Keratinocyte (primary cell): ENCODE data around the gene SPRED3. TPM values are rescaled to one million over a fixed set of nuclear protein-coding genes. Genes with fewer than 3 reads are reported as not detected.

Experiments used
- DNase-seq: peaks from one replicate; pipeline ENCODE4 v3.0.0-alpha.2; 2011; ENCODE audit warnings: low read depth, missing footprints, low spot score
- FAIRE-seq: peaks from 2 replicates; lab custom pipeline; 2011; peaks lifted over from hg19 to GRCh38; lab: Jason Lieb, UNC
- H2AFZ ChIP-seq: 2 replicates; pipeline ENCODE4 v1.6.0; 2012; ENCODE audit warnings: low read length, control low read depth, inconsistent platforms; ENCODE audit not compliant: control insufficient read depth
- H3K27ac ChIP-seq: 2 replicates; pipeline ENCODE4 v1.5.1; 2011; ENCODE audit warnings: low read length; ENCODE audit not compliant: control insufficient read depth, insufficient read depth
- H3K27me3 ChIP-seq: 3 replicates; pipeline ENCODE4 v1.6.0; 2011; ENCODE audit warnings: low read length; ENCODE audit not compliant: control insufficient read depth, insufficient read depth; ENCODE audit errors: extremely low read depth
- H3K36me3 ChIP-seq, 2 experiments: 2 replicates in 1 of 2; 3 replicates in 1 of 2; pipeline ENCODE4 v1.5.1; 2011; ENCODE audit warnings: low read length in 2 of 2, mild to moderate bottlenecking in 1 of 2; ENCODE audit not compliant: control insufficient read depth in 2 of 2, insufficient read depth in 2 of 2; ENCODE audit errors: extremely low read depth in 1 of 2
- H3K4me1 ChIP-seq: 3 replicates; pipeline ENCODE4 v1.5.1; 2011; ENCODE audit warnings: low read length; ENCODE audit not compliant: control insufficient read depth, insufficient read depth; ENCODE audit errors: extremely low read depth
- H3K4me2 ChIP-seq: 3 replicates; pipeline ENCODE4 v1.6.0; 2011; ENCODE audit warnings: low read depth, low read length; ENCODE audit not compliant: control insufficient read depth, insufficient read depth; ENCODE audit errors: extremely low read depth
- H3K4me3 ChIP-seq, 3 experiments: fragments of 200-600 bp in 1 of 3; sonication (generic) in 1 of 3; 2 replicates in 2 of 3; 3 replicates in 1 of 3; pipeline ENCODE4 v1.5.1; 2011 to 2016; ENCODE audit warnings: low read length in 3 of 3, mild to moderate bottlenecking in 3 of 3, control low read depth in 2 of 3, inconsistent platforms in 1 of 3, low read depth in 1 of 3, mixed read lengths in 1 of 3, mixed run types in 1 of 3, moderate library complexity in 1 of 3; ENCODE audit not compliant: control insufficient read depth in 2 of 3, insufficient read depth in 2 of 3; ENCODE audit errors: extremely low read depth in 1 of 3
- H3K79me2 ChIP-seq: 2 replicates; pipeline ENCODE4 v1.6.0; 2012; ENCODE audit warnings: low read length; ENCODE audit not compliant: control insufficient read depth, insufficient read depth
- H3K9ac ChIP-seq: 3 replicates; pipeline ENCODE4 v1.6.0; 2011; ENCODE audit warnings: low read length; ENCODE audit not compliant: control insufficient read depth, insufficient read depth; ENCODE audit errors: extremely low read depth
- H3K9me1 ChIP-seq: 3 replicates; pipeline ENCODE4 v1.6.0; 2011; ENCODE audit warnings: low read length; ENCODE audit not compliant: control insufficient read depth, insufficient read depth; ENCODE audit errors: extremely low read depth
- H3K9me3 ChIP-seq: 2 replicates; pipeline ENCODE4 v1.5.1; 2012; ENCODE audit warnings: low read depth, low read length; ENCODE audit not compliant: control insufficient read depth
- H4K20me1 ChIP-seq: 3 replicates; pipeline ENCODE4 v1.6.0; 2011; ENCODE audit warnings: low read length; ENCODE audit not compliant: control insufficient read depth, insufficient read depth; ENCODE audit errors: extremely low read depth
- CTCF ChIP-seq, 3 experiments: IDR thresholded peaks in 1 of 3; conservative IDR thresholded peaks in 1 of 3; optimal IDR thresholded peaks in 1 of 3; 2 replicates in 2 of 3; 3 replicates in 1 of 3; pipeline versions ENCODE3 to v1.5.1; 2011; ENCODE audit warnings: low read length in 3 of 3, mild to moderate bottlenecking in 3 of 3, moderate library complexity in 2 of 3, control low read depth in 1 of 3, inconsistent platforms in 1 of 3; ENCODE audit not compliant: insufficient read depth in 2 of 3; ENCODE audit errors: extremely low read depth in 1 of 3
- EZH2 ChIP-seq: IDR thresholded peaks from one replicate; pipeline ENCODE4 v1.6.1; 2012; ENCODE audit warnings: inconsistent platforms, mild to moderate bottlenecking, low read length, moderate library complexity
- dilution Hi-C: fragments of 300-500 bp; cut with MboI; formaldehyde crosslinking; loops from one replicate; pipeline ENCODE4 v1.7.0; 2020; ENCODE audit warnings: low sequenced_read_pairs; ENCODE audit not compliant: extremely low pct_ligation_motif_present
- polyA plus RNA-seq, 5 experiments: library from polyadenylated mRNA; depleted of rRNA in 3 of 5; stranded (reverse) in 3 of 5; stranded (forward) in 1 of 5; unstranded in 1 of 5; fragments of >200 nt; gene quantifications; 1 replicate in 1 of 5; 2 replicates in 3 of 5; 3 replicates in 1 of 5; pipeline versions ENCODE4 v1.2.1 to v1.2.3, GENCODE V29; 2011 to 2012; ENCODE audit warnings: missing spikeins in 2 of 5, low read depth in 1 of 5, low replicate concordance in 1 of 5

The SPRED3 gene
- polyA plus RNA-seq, 1 donor (not counting 4 experiments of a cell fraction or from before 2014, with no cell fraction given): 2.6 TPM

- Histone ChIP-seq H2AFZ (no peak overlapping the region), H3K27me3 (no peaks in the 10 kb centered on the region), H3K4me1 (peaks cover 4% of the 10 kb centered on the region), H3K79me2 (no peaks in the 10 kb centered on the region), H3K9me3 (no peaks in the 10 kb centered on the region), H3K9ac (no peak overlapping the region), H3K9me1 (no peaks in the 10 kb centered on the region), H3K4me2 (no peak overlapping the region), H3K36me3 (peaks cover 0 to 5% of the 10 kb centered on the region in 2 experiments), H3K27ac (no peak overlapping the region), H4K20me1 (no peaks in the 10 kb centered on the region), H3K4me3 (no peak overlapping the region)
- dilution Hi-C loops: no loop called here
- DNase-seq (no peak), FAIRE-seq (no peak)
- no peak for TF ChIP-seq EZH2
- no peak for TF ChIP-seq CTCF (optimal IDR thresholded peaks at IDR 0.05 in 1 of 3, IDR thresholded peaks at IDR 0.05 in 1 of 3, conservative IDR thresholded peaks at IDR 0.05 in 1 of 3; ENCODE audit: extremely low read depth in 1 of 3, insufficient read depth in 2 of 3, low read length in 3 of 3)
Observed at GRCh38 chr19:38399081-38399480, 10.6 kb downstream of the SPRED3 start.

GRCh38 chr19:38399537-38399936, 11.0 kb downstream of the SPRED3 start:
- H3K36me3 ChIP-seq: peaks cover 0 to 2% of the 10 kb centered on the region in 2 experiments
- no peak overlapping the region for H3K27ac ChIP-seq
- H3K4me1 ChIP-seq: peaks cover 4% of the 10 kb centered on the region
- FAIRE-seq: no peak
- H3K9me3 ChIP-seq: no peaks in the 10 kb centered on the region
- H3K9me1 ChIP-seq: no peaks in the 10 kb centered on the region
- H2AFZ ChIP-seq: no peak overlapping the region
- H3K9ac ChIP-seq: no peak overlapping the region
- dilution Hi-C loops: no loop called here
- H3K4me2 ChIP-seq: no peak overlapping the region
- no peaks in the 10 kb centered on the region for H3K79me2 ChIP-seq
- H3K4me3 ChIP-seq: no peak overlapping the region
- TF ChIP-seq EZH2 (no peak), CTCF (optimal IDR thresholded peaks at IDR 0.05 in 1 of 3, IDR thresholded peaks at IDR 0.05 in 1 of 3, conservative IDR thresholded peaks at IDR 0.05 in 1 of 3; ENCODE audit: extremely low read depth in 1 of 3, insufficient read depth in 2 of 3, low read length in 3 of 3) (no peak)
- H3K27me3 ChIP-seq: no peaks in the 10 kb centered on the region
- DNase-seq: no peak
- no peaks in the 10 kb centered on the region for H4K20me1 ChIP-seq
